A549 (cell line): Measurements from ENCODE around the gene EXOC4. TPM values are rescaled to one million over a fixed set of nuclear protein-coding genes. Genes with fewer than 3 reads are reported as not detected.

ENCODE experiments used
- ATAC-seq, 2 experiments: fragments of 200-7000 bp in 1 of 2; fragments of >200 bp in 1 of 2; cut with Nextera tagmentation in 1 of 2; cut with Tn5 transposase in 1 of 2; 3 replicates each; pipeline versions ENCODE4 v1.8.0 to v1.9.1; 2018 to 2020; ENCODE audit warnings: mild to moderate bottlenecking in 1 of 2, moderate library complexity in 1 of 2
- CTCF ChIA-PET: fragments of 300-600 bp; sonication (Branson Sonifier 250); formaldehyde crosslinking; extraction: SDS; loops from one replicate; lab custom pipeline; 2021; ENCODE audit warnings: antibody characterized with exemption, inconsistent platforms; lab: Yijun Ruan, JAX
- POLR2A ChIA-PET: fragments of 350-600 bp; formaldehyde crosslinking; extraction: SDS; loops from one replicate; lab custom pipeline; 2021; ENCODE audit warnings: antibody characterized with exemption, inconsistent platforms; lab: Yijun Ruan, JAX
- DNase-seq, 2 experiments: peaks; one replicate each; pipeline versions ENCODE4 v3.0.0 to v3.0.0-alpha.2; 2011 to 2016; ENCODE audit warnings: low read depth in 1 of 2, low spot score in 1 of 2
- FAIRE-seq: peaks from 2 replicates; lab custom pipeline; 2011; peaks lifted over from hg19 to GRCh38; lab: Jason Lieb, UNC
- H3K27ac ChIP-seq, 2 experiments: fragments of >200 bp; sonication (Bioruptor Twin); formaldehyde crosslinking; 3 replicates each; pipeline ENCODE4 v1.5.1; 2016 to 2017
- H3K4me1 ChIP-seq: fragments of >200 bp; sonication (Bioruptor Twin); formaldehyde crosslinking; 3 replicates; pipeline ENCODE4 v1.6.1; 2016
- H3K4me2 ChIP-seq: fragments of >200 bp; sonication (Bioruptor Twin); formaldehyde crosslinking; 3 replicates; pipeline ENCODE4 v1.6.1; 2016
- H3K4me3 ChIP-seq: fragments of >200 bp; sonication (Bioruptor Twin); formaldehyde crosslinking; 3 replicates; pipeline ENCODE4 v1.5.1; 2016
- H3K9me3 ChIP-seq: fragments of >200 bp; sonication (Bioruptor Twin); formaldehyde crosslinking; 3 replicates; pipeline ENCODE4 v1.6.1; 2016
- CBX2 ChIP-seq: fragments of 200-600 bp; sonication (generic); IDR thresholded peaks from 2 replicates; pipeline ENCODE4 v1.6.1; 2016; ENCODE audit warnings: low read depth, mild to moderate bottlenecking, borderline replicate concordance
- E2F6 ChIP-seq: IDR thresholded peaks from 2 replicates; pipeline ENCODE4 v1.6.1; 2012; ENCODE audit warnings: low read depth, borderline replicate concordance
- EHF ChIP-seq: fragments of 250-450 bp; sonication (Bioruptor Pico); IDR thresholded peaks from 2 replicates; pipeline ENCODE4 v1.5.0; 2020; ENCODE audit warnings: mild to moderate bottlenecking
- FOSB ChIP-seq: fragments of 250-450 bp; sonication (Bioruptor Pico); IDR thresholded peaks from 2 replicates; pipeline ENCODE4 v1.5.0; 2020; ENCODE audit warnings: mild to moderate bottlenecking, moderate library complexity
- HEYL ChIP-seq: fragments of 250-450 bp; sonication (Bioruptor Pico); IDR thresholded peaks from 2 replicates; pipeline ENCODE4 v1.8.0; 2021; ENCODE audit warnings: mild to moderate bottlenecking, moderate library complexity
- HMGXB4 ChIP-seq: fragments of 250-450 bp; sonication (Bioruptor Pico); IDR thresholded peaks from 2 replicates; pipeline ENCODE4 v1.5.0; 2021; ENCODE audit warnings: mild to moderate bottlenecking, moderate library complexity, borderline replicate concordance
- HOXA7 ChIP-seq: fragments of 250-450 bp; sonication (Bioruptor Pico); IDR thresholded peaks from 2 replicates; pipeline ENCODE4 v1.5.0; 2020; ENCODE audit warnings: mild to moderate bottlenecking, moderate library complexity
- MYC ChIP-seq: IDR thresholded peaks from 2 replicates; pipeline ENCODE4 v1.6.1; 2012; ENCODE audit warnings: mild to moderate bottlenecking, inconsistent platforms, low read length, improper control_type of control experiment, borderline replicate concordance
- PHF8 ChIP-seq: fragments of 200-600 bp; sonication (generic); IDR thresholded peaks from 2 replicates; pipeline ENCODE4 v1.6.1; 2016; ENCODE audit warnings: low read depth, mild to moderate bottlenecking, antibody characterized with exemption, moderate library complexity, borderline replicate concordance
- POLR2A ChIP-seq: IDR thresholded peaks from 2 replicates; pipeline ENCODE4 v1.6.1; 2012; ENCODE audit warnings: mild to moderate bottlenecking, low read length
- RARB ChIP-seq: fragments of 250-450 bp; sonication (Bioruptor Pico); IDR thresholded peaks from 2 replicates; pipeline ENCODE4 v1.8.0; 2021; ENCODE audit warnings: mild to moderate bottlenecking, moderate library complexity
- SMC3 ChIP-seq: fragments of >200 bp; sonication (Bioruptor Twin); formaldehyde crosslinking; IDR thresholded peaks from 3 replicates; pipeline ENCODE4 v1.6.1; 2018; ENCODE audit warnings: inconsistent platforms
- TFCP2L1 ChIP-seq: fragments of 250-450 bp; sonication (Bioruptor Pico); IDR thresholded peaks from 2 replicates; pipeline ENCODE4 v1.5.0; 2021; ENCODE audit warnings: mild to moderate bottlenecking
- ZSCAN20 ChIP-seq: fragments of 250-450 bp; sonication (Bioruptor Pico); IDR thresholded peaks from 2 replicates; pipeline ENCODE4 v1.8.0; 2022; ENCODE audit warnings: mild to moderate bottlenecking, moderate library complexity
- WGBS: methylation state at CpG from one replicate; pipeline ENCODE4 v1.1.6; 2017; ENCODE audit errors: missing lambda C conversion rate; 5-methylcytosine and 5-hydroxymethylcytosine counted together
- polyA plus RNA-seq, 4 experiments: library from polyadenylated mRNA; depleted of rRNA in 3 of 4; stranded (reverse); fragments of >200 nt; fragmentation: RNase III in 1 of 4; extraction: RNeasy Plus Mini Kit Qiagen cat#74134 plus additional on column Dnase treatment in 1 of 4; gene quantifications; 2 replicates in 3 of 4; 3 replicates in 1 of 4; pipeline ENCODE4 v1.2.3, GENCODE V29; 2011 to 2017
- TF ChIP-seq, protein P1 (sequence below): IDR thresholded peaks from 2 replicates; pipeline ENCODE4 v1.6.1; 2012
- TF ChIP-seq, protein P2 (sequence below): fragments of 250-450 bp; sonication (Bioruptor Pico); IDR thresholded peaks from 2 replicates; pipeline ENCODE4 v1.5.0; 2020; ENCODE audit warnings: low read depth, mild to moderate bottlenecking, moderate library complexity

EXOC4 gene
- polyA plus RNA-seq, 2 of the 4 experiments (the other 2 are of a cell fraction), result 33.4 to 73.1 TPM

- CTCF ChIA-PET, result no interaction called here
- no peak for FAIRE-seq
- WGBS, result 72% methylated on average over 2 of the region's 2 CpGs
- DNase-seq, result no peak
- POLR2A ChIA-PET, result no interaction called here
- no peak overlapping the region for H3K4me2 ChIP-seq
- H3K4me3 ChIP-seq, result no peak overlapping the region
- ATAC-seq, result no peak; a peak in 1 of 6 replicates
- no peak for TF ChIP-seq TFCP2L1
- TF ChIP-seq HEYL, result no peak
- no peak for TF ChIP-seq ZSCAN20 (CRISPR knock-in tag)
- TF ChIP-seq, protein P1, sequence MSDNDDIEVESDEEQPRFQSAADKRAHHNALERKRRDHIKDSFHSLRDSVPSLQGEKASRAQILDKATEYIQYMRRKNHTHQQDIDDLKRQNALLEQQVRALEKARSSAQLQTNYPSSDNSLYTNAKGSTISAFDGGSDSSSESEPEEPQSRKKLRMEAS, result no peak
- TF ChIP-seq EHF (CRISPR knock-in tag), result no peak
- TF ChIP-seq SMC3, result no peak
- no peak for TF ChIP-seq CBX2
- TF ChIP-seq POLR2A, result no peak
- no peak for TF ChIP-seq E2F6
- no peak for TF ChIP-seq RARB (CRISPR knock-in tag)
- TF ChIP-seq HOXA7, result no peak
- TF ChIP-seq, protein P2, sequence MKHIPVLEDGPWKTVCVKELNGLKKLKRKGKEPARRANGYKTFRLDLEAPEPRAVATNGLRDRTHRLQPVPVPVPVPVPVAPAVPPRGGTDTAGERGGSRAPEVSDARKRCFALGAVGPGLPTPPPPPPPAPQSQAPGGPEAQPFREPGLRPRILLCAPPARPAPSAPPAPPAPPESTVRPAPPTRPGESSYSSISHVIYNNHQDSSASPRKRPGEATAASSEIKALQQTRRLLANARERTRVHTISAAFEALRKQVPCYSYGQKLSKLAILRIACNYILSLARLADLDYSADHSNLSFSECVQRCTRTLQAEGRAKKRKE (CRISPR knock-in tag), result no peak
- no peak for TF ChIP-seq HMGXB4 (CRISPR knock-in tag)
- TF ChIP-seq PHF8, result no peak
- TF ChIP-seq MYC, result no peak
- no peaks in the 10 kb centered on the region for H3K9me3 ChIP-seq
- H3K4me1 ChIP-seq, result no peaks in the 10 kb centered on the region
- H3K27ac ChIP-seq, result no peak overlapping the region
Observed at GRCh38 chr7:133539016-133539415, 286.1 kb downstream of the EXOC4 start.

- H3K9me3 ChIP-seq, result no peaks in the 10 kb centered on the region
Observed at GRCh38 chr7:133540096-133540860, 287.4 kb downstream of the EXOC4 start.

More at GRCh38 chr7:133540096-133540860, 287.4 kb downstream of the EXOC4 start:
- CTCF ChIA-PET, result no interaction called here
- H3K4me2 ChIP-seq, result no peak overlapping the region
- WGBS, result 55% methylated on average over 1 of the region's 1 CpG
- POLR2A ChIA-PET, result no interaction called here
- TF ChIP-seq HMGXB4 (CRISPR knock-in tag) (no peak), FOSB (CRISPR knock-in tag) (no peak)
- H3K4me3 ChIP-seq, result no peak overlapping the region
- no peak for FAIRE-seq
- no peak overlapping the region for H3K27ac ChIP-seq
- DNase-seq, result no peak
- no peak for ATAC-seq
- no peaks in the 10 kb centered on the region for H3K4me1 ChIP-seq
